GM19438 (cell line): ENCODE data around the gene PPP1R27.

Experiments
- ATAC-seq: cut with Tn5 transposase; IDR thresholded peaks from one replicate; pipeline ENCODE4 v1.9.1; 2021; ENCODE audit warnings: low read depth; ENCODE audit not compliant: unreplicated experiment

Gene PPP1R27

GRCh38 chr17:81863123-81863675, 28.3 kb upstream of the PPP1R27 start:
- no peak for ATAC-seq

GRCh38 chr17:81860756-81861568, 26.1 kb upstream of the PPP1R27 start:
- ATAC-seq: peak; percentile 74

- ATAC-seq: no peak
Measured at GRCh38 chr17:81859906-81860755, 25.3 kb upstream of the PPP1R27 start, which contains the start of gene P4HB. Gene P4HB, minus strand, starts transcription at chr17:81860535. Its CDS starts 64 bp downstream, at chr17:81860471.

GRCh38 chr17:81858967-81859905, 24.4 kb upstream of the PPP1R27 start:
- ATAC-seq: no peak

GRCh38 chr17:81858170-81858966, 23.5 kb upstream of the PPP1R27 start:
- no peak for ATAC-seq

- ATAC-seq: no peak
Measured at GRCh38 chr17:81854974-81855774, 20.3 kb upstream of the PPP1R27 start.

GRCh38 chr17:81852237-81852636, 17.4 kb upstream of the PPP1R27 start:
- no peak for ATAC-seq

- no peak for ATAC-seq
Measured at GRCh38 chr17:81851423-81851822, 16.6 kb upstream of the PPP1R27 start.

GRCh38 chr17:81849457-81849856, 14.6 kb upstream of the PPP1R27 start:
- ATAC-seq: no peak

GRCh38 chr17:81846743-81847689, 12.2 kb upstream of the PPP1R27 start:
- ATAC-seq: no peak

GRCh38 chr17:81845881-81846742, 11.3 kb upstream of the PPP1R27 start:
- ATAC-seq: no peak

- ATAC-seq: no peak
Measured at GRCh38 chr17:81845361-81845760, 10.5 kb upstream of the PPP1R27 start.

- no peak for ATAC-seq
Measured at GRCh38 chr17:81844887-81845286, 10.0 kb upstream of the PPP1R27 start.

GRCh38 chr17:81844327-81844851, 9.5 kb upstream of the PPP1R27 start:
- no peak for ATAC-seq

GRCh38 chr17:81843713-81844326, 9.0 kb upstream of the PPP1R27 start:
- no peak for ATAC-seq
